ENCODE results near the gene IDH3B.

Gene IDH3B

DNA sequence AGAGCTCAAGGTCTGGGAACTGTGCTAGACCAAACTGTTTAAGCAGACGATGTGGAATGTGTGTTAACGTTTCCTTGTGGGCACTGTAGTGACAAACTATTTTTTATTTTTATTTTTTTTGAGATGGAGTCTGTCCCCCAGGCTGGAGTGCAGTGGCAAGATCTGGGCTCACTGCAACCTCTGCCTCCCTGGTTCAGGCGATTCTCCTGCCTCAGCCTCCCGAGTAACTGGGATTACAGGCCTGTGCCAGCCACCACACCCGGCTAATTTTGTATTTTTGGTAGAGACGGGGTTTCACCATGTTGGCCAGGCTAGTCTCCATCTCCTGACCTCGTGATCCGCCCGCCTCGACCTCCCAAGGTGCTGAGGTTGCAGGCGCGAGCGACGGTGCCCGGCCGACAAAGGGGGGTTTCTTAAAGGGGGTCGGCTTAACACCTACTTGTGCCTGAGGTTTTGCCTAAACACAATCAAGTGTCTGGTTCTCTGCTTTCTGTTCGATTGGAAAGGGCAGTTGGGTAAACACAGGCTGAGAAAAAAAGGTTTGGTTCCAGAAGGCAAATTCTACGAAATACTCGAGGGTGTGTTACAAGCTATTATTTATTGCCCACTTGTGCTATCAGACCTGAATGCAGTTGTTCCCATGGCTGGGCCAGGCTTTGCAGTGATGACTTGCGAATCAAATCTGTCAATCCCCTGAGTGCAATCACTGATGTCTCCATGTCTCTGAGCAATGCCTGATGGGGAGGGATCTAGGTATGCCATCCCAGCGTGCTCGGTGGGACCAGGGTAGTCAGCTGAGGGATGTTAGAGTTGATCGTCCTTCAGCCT lies 10.2 kb downstream of the IDH3B start:
- Histone ChIP-seq H3K27me3 (ENCODE audit: control insufficient read depth, insufficient read depth, low read length) (no peaks in the 10 kb centered on the region), H3K9me3 (ENCODE audit: control insufficient read depth, low read depth, low read length) (no peaks in the 10 kb centered on the region), H3K4me1 (ENCODE audit: control insufficient read depth, low read depth, low read length) (peaks cover 7% of the 10 kb centered on the region), H3K9ac (ENCODE audit: low read length) (peak overlapping the region; percentile 94), H3K27ac (ENCODE audit: low read length) (no peak overlapping the region), H3K36me3 (ENCODE audit: control insufficient read depth, low read depth, low read length) (peaks cover 57% of the 10 kb centered on the region), H3K4me3 (ENCODE audit: low read length) (peak overlapping the region; percentile 98)

DNA sequence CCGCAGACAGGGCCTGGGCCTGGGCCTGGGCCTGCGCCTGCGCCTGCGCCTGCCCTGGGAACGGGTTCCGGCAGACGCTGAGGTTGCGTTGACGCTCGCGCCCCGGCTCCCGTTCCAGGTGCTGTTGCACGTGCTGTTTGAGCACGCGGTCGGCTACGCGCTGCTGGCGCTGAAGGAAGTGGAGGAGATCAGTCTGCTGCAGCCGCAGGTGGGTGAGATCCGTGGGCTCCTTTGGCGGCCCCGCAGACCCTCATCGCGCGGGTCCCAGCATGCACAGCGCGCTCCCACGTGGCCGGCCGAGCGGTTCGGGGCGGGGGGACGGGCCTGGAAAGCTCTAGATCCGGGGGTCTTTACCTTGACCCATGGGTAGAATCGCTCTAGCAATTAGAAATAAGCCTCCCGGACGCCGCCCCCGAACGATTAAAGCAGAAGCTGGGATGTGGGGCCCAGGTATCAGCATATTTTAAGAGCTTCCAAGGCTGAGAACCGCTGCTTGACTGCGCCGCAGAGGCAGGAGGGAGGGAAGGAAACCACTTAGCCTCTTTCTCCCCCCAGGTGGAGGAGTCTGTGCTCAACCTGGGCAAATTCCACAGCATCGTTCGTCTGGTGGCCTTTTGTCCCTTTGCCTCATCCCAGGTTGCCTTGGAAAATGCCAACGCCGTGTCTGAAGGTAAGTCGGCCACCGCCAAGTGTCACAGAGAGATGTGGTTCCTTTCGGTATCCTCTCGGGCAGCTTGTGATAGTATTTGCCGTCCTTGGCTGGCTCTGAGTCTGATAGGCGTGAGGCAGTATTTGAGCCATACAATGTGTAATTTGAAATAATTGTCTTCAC lies 11.1 kb downstream of the IDH3B start:
- H3K36me3 ChIP-seq (ENCODE audit: control insufficient read depth, low read depth, low read length), result peaks cover 49% of the 10 kb centered on the region
- H3K4me1 ChIP-seq (ENCODE audit: control insufficient read depth, low read depth, low read length), result peaks cover 7% of the 10 kb centered on the region
- H3K9me3 ChIP-seq (ENCODE audit: control insufficient read depth, low read depth, low read length), result no peaks in the 10 kb centered on the region
- peak overlapping the region; percentile 98 for H3K4me3 ChIP-seq (ENCODE audit: low read length)
- H3K27me3 ChIP-seq (ENCODE audit: control insufficient read depth, insufficient read depth, low read length), result no peaks in the 10 kb centered on the region
- H3K27ac ChIP-seq (ENCODE audit: low read length), result peak overlapping the region; percentile 5
- peak overlapping the region; percentile 94 for H3K9ac ChIP-seq (ENCODE audit: low read length)

DNA sequence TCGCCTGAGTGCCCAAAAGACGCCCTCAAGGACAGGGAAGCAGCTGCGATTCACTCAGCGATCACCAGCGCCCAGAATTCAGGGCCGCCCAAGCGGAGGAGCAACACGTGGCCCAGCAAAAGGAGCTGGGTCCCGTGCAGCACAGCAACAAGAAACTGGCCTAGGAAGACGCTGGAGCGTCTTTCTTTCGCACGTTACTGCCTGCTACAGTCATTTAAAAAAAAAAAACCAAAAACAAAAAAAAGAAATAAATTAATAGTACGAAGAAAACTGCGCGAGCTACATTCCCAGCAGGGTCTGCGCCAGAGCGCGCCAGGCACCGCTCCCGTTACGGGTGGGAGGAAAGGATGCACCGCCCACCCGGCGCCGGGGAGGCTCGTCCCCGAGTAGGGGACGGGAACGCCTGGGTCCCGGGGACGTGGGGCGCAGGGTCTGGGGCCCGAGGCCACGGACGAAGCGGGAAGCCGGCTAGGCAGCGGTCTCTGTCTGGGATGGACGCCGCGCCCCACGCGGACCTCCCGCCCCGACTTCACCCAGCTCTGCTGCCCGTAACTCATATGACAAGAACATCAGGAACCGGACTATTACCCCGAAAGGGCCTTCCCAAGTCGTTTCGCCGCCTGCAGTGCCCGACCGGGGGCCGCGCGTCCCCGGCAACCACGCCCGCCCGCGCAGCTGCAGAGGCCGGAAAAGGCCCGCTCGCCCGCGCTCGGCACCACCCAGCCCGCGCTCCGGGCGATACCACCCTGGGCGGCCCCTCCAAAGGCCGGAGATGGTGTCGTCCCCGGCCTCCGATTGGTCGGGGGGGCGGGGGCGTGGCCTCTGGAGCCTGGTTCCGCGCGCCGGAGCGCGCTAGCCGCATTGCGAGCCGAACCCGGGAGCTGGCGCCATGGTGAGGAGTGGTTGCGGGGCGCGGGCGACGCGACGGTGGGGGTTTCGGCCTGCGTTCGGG lies 12.0 kb downstream of the IDH3B start, which contains the start of gene NOP56:
Gene NOP56, plus strand, starts transcription at position 861 of the 952 bp plus-strand sequence. Its CDS starts 29 bp downstream, at position 890.
- Histone ChIP-seq H3K9me3 (ENCODE audit: control insufficient read depth, low read depth, low read length) (no peaks in the 10 kb centered on the region), H3K27ac (ENCODE audit: low read length) (peak within 1 kb of the TSS; percentile 88), H3K4me1 (ENCODE audit: control insufficient read depth, low read depth, low read length) (peaks cover 7% of the 10 kb centered on the region), H3K36me3 (ENCODE audit: control insufficient read depth, low read depth, low read length) (peaks cover 40% of the 10 kb centered on the region), H3K9ac (ENCODE audit: low read length) (peak within 1 kb of the TSS; percentile 94), H3K27me3 (ENCODE audit: control insufficient read depth, insufficient read depth, low read length) (no peaks in the 10 kb centered on the region), H3K4me3 (ENCODE audit: low read length) (peak within 1 kb of the TSS; percentile 98)

DNA sequence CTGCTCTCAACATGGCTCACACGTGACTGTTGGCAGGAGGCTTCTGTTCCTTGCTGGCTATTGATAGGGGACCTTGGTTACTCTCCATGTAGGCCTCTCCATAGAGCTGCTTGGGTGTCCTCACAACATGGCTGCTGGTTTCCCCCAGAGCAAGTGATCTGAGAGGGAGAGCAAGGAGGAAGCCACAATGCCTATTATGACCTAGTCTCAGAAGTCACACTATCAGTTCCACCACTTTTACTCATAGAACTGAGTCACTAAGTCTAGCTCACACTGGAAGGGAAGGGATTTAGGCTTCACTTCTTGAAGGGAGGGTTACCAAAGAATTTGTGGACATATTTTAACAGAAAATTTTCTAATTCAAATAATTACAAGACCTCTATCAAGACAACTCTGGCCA lies 20.3 kb downstream of the IDH3B start:
- Histone ChIP-seq H3K27me3 (ENCODE audit: control insufficient read depth, insufficient read depth, low read length) (no peaks in the 10 kb centered on the region), H3K27ac (ENCODE audit: low read length) (no peak overlapping the region), H3K4me3 (ENCODE audit: low read length) (no peak overlapping the region), H3K9me3 (ENCODE audit: control insufficient read depth, low read depth, low read length) (no peaks in the 10 kb centered on the region), H3K4me1 (ENCODE audit: control insufficient read depth, low read depth, low read length) (no peaks in the 10 kb centered on the region), H3K9ac (ENCODE audit: low read length) (no peak overlapping the region), H3K36me3 (ENCODE audit: control insufficient read depth, low read depth, low read length) (no peaks in the 10 kb centered on the region)

DNA sequence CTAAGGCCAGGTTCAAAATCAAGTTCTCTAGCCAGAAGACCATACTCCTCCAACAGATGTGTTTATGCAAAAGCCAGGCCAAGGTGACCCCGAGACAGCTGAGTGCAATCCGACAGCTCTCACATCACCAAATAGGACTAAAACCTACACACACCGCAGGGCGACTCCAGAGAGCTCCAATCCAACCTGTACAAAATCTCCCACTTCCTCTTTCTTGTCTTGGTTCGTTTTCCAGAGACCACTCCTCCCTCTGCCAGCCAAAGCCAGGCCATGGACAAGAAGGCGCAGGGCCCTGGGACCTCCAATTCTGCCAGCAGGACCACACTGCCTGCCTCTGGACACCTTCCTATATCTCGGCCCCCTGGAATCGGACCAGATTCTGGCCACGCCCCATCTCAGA lies 23.1 kb downstream of the IDH3B start:
- Histone ChIP-seq H3K4me1 (ENCODE audit: control insufficient read depth, low read depth, low read length) (no peaks in the 10 kb centered on the region), H3K27ac (ENCODE audit: low read length) (no peak overlapping the region)

DNA sequence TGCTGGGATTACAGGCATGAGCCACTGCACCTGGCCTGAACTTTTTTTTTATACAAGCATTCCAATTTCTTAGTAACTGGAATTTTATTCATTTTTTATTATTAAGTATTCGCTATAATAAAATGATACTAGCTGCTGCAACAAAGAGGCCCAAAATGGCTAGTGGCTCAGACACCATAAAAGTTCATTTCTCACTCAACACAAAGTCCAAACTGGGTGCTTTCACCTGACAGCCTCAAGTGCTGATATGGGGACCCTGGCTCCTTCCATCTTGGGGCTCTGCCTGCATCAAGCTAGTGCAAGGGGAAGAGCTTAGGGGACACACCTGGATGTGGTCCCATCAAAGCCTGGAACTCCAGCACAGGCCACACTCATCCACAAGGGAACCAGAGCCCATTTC lies 23.8 kb downstream of the IDH3B start:
- H3K9ac ChIP-seq (ENCODE audit: low read length), result no peak overlapping the region
- H3K9me3 ChIP-seq (ENCODE audit: control insufficient read depth, low read depth, low read length), result no peaks in the 10 kb centered on the region
- no peak overlapping the region for H3K27ac ChIP-seq (ENCODE audit: low read length)
- no peak overlapping the region for H3K4me3 ChIP-seq (ENCODE audit: low read length)
- no peaks in the 10 kb centered on the region for H3K4me1 ChIP-seq (ENCODE audit: control insufficient read depth, low read depth, low read length)
- no peaks in the 10 kb centered on the region for H3K27me3 ChIP-seq (ENCODE audit: control insufficient read depth, insufficient read depth, low read length)
- H3K36me3 ChIP-seq (ENCODE audit: control insufficient read depth, low read depth, low read length), result no peaks in the 10 kb centered on the region

More for the DNA sequence above, 23.1 kb downstream of the IDH3B start:
- Histone ChIP-seq H3K36me3 (ENCODE audit: control insufficient read depth, low read depth, low read length) (no peaks in the 10 kb centered on the region), H3K9me3 (ENCODE audit: control insufficient read depth, low read depth, low read length) (no peaks in the 10 kb centered on the region), H3K9ac (ENCODE audit: low read length) (no peak overlapping the region), H3K4me3 (ENCODE audit: low read length) (no peak overlapping the region), H3K27me3 (ENCODE audit: control insufficient read depth, insufficient read depth, low read length) (no peaks in the 10 kb centered on the region)

DNA sequence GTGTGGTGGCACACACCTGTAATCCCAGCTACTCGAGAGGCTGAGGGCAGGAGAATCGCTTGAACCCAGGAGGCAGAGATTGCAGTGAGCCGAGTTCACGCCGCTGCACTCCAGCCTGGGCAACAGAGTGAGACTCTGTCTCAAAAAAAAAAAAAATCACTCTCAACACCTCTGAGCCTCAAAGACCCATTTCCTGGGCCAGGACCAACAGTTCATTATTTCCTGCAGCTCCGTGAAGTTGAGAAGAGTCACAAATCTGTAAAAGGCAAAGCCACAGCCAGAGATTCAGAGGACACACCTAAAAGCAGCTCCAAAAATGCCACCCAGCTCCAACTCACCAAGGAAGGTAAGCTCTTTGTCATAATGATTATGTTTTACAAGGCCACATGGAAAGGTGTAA lies 26.8 kb downstream of the IDH3B start:
- H3K27ac ChIP-seq (ENCODE audit: low read length), result no peak overlapping the region
- no peak overlapping the region for H3K4me3 ChIP-seq (ENCODE audit: low read length)
- H3K9ac ChIP-seq (ENCODE audit: low read length), result no peak overlapping the region
- H3K36me3 ChIP-seq (ENCODE audit: control insufficient read depth, low read depth, low read length), result no peaks in the 10 kb centered on the region
- H3K27me3 ChIP-seq (ENCODE audit: control insufficient read depth, insufficient read depth, low read length), result no peaks in the 10 kb centered on the region
- H3K9me3 ChIP-seq (ENCODE audit: control insufficient read depth, low read depth, low read length), result no peaks in the 10 kb centered on the region
- H3K4me1 ChIP-seq (ENCODE audit: control insufficient read depth, low read depth, low read length), result no peaks in the 10 kb centered on the region

DNA sequence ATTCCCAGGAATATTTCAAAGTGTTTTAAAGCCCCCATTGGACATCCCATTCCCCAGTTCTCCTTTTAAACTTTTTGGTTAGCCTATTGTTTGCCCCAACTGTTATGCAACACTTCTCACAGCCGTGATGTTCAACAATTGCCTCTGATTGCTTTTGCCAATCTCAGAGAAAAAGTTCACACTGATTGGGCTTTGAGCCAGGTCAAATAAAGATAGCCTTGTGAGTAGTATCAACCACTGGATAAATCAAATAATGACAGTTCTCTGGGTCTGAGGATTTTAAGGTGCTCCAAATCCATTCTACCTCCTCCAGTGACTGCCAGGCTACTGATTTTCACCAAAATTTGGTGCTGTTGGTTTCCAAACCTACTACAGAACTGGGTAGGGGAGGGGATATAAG lies 30.6 kb downstream of the IDH3B start:
- H3K9me3 ChIP-seq (ENCODE audit: control insufficient read depth, low read depth, low read length), result no peaks in the 10 kb centered on the region
- no peaks in the 10 kb centered on the region for H3K4me1 ChIP-seq (ENCODE audit: control insufficient read depth, low read depth, low read length)
- no peak overlapping the region for H3K4me3 ChIP-seq (ENCODE audit: low read length)
- H3K27ac ChIP-seq (ENCODE audit: low read length), result no peak overlapping the region
- H3K9ac ChIP-seq (ENCODE audit: low read length), result no peak overlapping the region
- no peaks in the 10 kb centered on the region for H3K36me3 ChIP-seq (ENCODE audit: control insufficient read depth, low read depth, low read length)
- no peaks in the 10 kb centered on the region for H3K27me3 ChIP-seq (ENCODE audit: control insufficient read depth, insufficient read depth, low read length)

DNA sequence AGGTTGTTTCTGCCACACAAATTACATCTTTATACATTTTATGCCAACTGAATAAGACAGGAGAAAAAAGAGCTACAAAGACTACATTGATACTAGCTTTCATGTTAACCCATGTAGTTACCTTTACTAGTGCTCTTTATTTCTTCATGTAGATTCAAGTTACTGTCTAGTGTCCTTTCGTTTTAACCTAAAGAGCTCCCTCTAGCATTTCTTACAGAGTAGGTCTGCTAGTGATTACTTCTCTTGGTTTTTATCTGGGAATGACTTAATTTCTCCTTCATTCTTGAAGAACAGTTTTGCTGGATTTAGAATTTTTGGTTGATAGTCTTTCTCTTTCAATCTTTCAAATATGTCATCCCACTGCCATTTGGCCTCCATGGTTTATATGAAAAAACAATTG lies 32.8 kb downstream of the IDH3B start:
- no peak overlapping the region for H3K27ac ChIP-seq (ENCODE audit: low read length)
- no peaks in the 10 kb centered on the region for H3K27me3 ChIP-seq (ENCODE audit: control insufficient read depth, insufficient read depth, low read length)
- H3K4me3 ChIP-seq (ENCODE audit: low read length), result no peak overlapping the region
- no peaks in the 10 kb centered on the region for H3K4me1 ChIP-seq (ENCODE audit: control insufficient read depth, low read depth, low read length)
- no peak overlapping the region for H3K9ac ChIP-seq (ENCODE audit: low read length)
- no peaks in the 10 kb centered on the region for H3K9me3 ChIP-seq (ENCODE audit: control insufficient read depth, low read depth, low read length)
- H3K36me3 ChIP-seq (ENCODE audit: control insufficient read depth, low read depth, low read length), result no peaks in the 10 kb centered on the region

DNA sequence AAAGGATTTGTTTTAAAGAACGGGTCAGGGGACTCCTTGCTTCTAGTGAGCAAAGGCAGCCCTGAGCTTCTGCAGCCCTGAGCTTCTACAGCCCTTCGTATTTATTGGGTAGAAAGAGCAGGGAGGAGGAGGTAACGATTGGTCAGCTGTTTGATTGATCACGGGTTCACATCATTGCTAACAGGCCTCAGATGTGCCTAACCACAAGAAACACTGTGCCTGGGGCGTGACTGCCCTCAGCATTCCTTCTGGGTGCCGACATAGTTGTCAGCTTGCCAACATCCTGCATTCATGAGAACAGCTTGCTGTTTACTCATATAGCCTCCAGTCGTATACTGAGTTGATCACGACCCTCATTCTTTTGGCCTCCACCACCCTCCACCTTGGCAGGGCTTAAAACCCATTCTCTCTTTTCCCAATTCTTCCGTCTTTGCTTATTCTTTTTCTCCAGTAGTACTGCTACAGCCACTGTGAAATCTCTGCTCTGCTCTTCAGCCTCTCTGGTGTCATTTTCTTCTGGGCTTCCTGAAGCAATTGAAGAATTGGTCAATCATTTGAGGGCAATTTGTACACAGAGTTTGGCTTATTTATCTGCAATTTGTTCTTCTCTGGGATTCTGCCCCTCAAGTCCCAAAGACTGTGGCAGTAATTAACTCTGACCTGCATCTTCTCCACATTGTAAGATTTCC lies 37.0 kb downstream of the IDH3B start:
- H3K4me3 ChIP-seq (ENCODE audit: low read length), result no peak overlapping the region
- no peaks in the 10 kb centered on the region for H3K9me3 ChIP-seq (ENCODE audit: control insufficient read depth, low read depth, low read length)
- no peak overlapping the region for H3K9ac ChIP-seq (ENCODE audit: low read length)
- H3K27ac ChIP-seq (ENCODE audit: low read length), result no peak overlapping the region
- no peaks in the 10 kb centered on the region for H3K4me1 ChIP-seq (ENCODE audit: control insufficient read depth, low read depth, low read length)
- no peaks in the 10 kb centered on the region for H3K27me3 ChIP-seq (ENCODE audit: control insufficient read depth, insufficient read depth, low read length)
- no peaks in the 10 kb centered on the region for H3K36me3 ChIP-seq (ENCODE audit: control insufficient read depth, low read depth, low read length)

Data from iPS-18a (cell line).